CD4-positive, alpha-beta T cell treated with Interleukin-1 beta for 1 hour (primary cell): ENCODE results near the gene EDEM2.
"Not testable (repeated sequence)": the region's sequence is repeated elsewhere in the genome, so short reads cannot be mapped to it uniquely, and the experiment has no call there.

Experiments used
- DNase-seq, 2 donors: peaks; one replicate each; pipeline ENCODE4 v3.0.0-alpha.2; 2020 to 2022

Gene EDEM2

DNA sequence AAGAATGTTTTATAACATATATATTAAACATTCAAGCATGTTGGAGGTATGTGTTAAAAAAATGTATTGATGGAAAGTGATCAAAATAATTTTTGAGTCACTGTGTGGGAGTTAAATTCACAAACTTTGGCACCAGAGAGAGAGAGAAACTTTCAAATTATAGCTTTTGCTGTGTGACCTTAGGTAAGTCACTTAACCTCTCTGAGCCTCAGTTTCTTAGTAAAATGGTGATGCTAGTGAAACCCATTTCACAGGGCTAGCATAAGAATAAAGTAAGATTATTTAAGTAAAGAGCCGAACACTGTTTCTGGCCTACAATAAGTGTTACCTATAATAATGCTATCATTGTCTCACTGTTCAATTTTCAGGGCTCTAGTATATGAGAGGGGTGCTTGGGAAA, 20.7 kb upstream of the EDEM2 start:
- no peak for DNase-seq

DNA sequence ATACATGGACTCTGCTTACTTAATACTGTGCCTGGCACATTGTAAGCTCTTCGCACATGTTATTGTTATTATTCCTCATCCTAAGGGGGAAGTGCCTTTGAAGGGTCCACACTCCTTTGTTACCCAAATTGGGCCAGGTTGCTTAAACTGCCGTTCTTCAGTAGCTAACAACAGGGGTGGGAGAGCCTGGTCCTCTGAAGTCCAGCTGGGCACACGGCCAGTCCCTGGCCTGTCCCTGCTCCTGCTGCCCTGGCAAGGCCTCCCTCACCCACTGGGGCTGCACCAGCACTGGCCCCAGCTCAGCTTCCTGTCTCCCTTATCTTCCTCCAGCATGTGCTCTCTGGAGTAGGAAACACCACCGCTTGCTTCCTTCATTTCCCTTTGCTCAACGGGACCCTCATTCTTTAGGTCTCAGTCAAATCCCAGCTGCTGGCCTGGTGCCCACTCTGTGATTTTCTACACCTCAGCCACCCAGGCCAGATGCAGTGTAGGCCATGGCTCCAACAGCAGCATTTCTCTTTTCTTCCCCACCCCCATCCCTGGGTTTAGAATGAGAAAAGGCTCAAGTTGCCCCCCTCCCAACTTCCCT, 19.2 kb upstream of the EDEM2 start:
- no peak for DNase-seq

DNA sequence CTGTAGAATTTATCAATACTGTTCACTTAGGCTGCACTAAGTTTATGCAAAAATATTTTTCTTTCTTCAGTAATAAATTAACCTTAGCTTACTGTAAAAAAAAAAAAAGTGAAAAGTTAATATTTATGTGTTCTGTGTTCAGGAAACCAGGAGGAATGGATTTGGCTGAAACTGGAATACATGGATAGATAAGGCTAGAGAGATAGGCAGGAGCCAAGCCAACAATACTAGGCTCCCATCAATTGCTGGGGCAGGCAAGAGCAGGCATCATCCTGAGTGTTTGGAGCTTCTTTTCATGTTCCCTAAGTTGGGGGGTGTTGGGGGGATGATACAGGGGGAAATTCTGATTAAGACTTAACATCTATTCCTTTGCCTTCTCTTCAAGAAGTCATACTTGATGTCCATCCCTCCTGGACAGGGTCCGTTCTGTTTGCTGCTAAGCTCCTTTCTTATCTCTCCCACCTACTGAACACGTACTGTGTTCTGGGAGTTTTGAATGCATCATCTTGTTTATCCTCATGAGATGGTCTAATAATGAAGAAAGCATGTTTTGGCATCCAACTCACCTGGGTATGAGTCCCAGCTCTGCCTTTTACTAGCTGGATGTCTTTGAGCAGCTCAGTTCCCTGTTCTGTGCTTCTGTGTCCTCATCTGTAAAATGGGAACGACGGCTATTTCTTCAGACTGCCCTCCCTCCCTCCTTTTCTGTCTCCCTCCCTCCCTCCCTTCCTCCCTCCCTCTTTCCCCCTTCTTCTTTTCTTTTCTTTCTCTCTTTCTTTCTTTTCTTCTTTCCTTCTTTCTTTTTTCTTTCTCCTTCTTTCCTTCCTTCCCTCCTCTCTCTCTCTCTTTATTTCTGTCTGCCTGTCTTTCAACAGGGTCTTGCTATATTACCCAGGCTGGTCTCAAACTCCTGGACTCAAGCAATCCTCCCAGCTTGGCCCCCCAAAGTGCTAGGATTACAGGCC, 18.4 kb upstream of the EDEM2 start:
- no peak for DNase-seq

DNA sequence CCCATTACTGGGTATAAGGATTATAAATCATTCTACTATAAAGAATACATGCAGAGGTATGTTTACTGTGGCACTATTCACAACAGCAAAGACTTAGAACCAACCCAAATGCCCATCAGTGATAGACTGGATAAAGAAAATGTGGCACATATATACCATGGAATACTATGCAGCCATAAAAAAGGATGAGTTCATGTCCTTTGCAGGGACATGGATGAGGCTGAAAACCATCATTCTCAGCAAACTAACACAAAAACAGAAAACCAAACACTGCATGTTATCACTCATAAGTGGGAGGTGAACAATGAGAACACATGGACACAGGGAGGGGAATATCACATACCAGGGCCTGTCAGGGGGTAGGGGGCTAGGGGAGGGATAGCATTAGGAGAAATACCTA, 17.4 kb upstream of the EDEM2 start:
- not testable (repeated sequence) for DNase-seq

DNA sequence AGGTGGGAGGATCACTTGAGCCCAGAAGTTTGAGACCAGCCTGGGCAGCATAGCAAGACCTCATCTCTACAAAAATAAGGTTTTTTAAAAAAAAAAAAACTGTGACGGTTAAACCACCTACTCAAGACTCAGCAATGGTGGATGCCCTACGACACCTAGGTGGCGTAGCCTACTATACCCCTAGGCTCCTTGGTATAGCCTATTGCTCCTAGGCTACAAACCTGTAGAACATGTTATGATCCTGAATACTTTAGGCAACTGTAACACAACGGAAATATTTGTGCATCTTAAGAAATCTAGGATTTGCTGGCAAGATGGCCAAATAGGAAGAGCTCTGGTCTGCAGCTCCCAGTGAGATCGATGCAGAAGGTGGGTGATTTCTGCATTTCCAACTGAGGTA, 13.2 kb upstream of the EDEM2 start:
- DNase-seq = not testable (repeated sequence)

DNA sequence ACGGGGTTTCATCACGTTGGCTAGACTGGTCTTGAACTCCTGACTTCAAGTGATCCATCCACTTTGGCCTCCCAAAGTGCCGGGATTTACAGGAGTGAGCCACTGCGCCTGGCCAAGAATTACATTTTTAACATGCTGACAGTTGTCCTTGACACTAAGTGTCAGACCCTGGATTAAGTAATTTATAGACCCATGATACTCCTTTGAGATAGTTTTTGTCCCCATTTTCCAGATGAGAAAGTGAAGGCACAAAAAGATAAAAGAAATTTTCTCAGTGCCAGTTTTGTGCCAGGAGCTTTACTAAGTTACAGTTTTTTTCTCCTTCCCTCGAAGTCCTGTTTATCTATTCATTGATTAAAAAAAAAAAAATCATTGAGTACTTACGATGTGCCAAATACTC, 9.8 kb upstream of the EDEM2 start:
- DNase-seq = no peak

DNA sequence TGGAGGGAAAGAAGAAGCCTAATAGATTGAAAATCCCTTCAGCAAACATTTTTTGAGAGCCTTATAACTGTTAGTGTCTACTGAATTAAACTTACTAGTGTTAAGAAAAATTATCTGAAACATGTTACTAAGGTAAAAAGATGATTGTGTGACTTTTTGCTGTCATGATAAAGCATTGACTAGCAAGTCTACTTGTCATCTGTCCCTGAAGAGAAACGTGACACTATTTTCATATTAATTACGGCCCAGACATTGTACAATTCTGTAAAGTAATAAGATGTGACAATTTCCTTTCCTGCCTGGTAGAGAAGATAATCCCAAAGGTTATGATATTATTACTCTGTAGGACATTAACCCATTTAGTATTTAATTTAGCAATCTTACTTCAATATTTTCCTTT, 8.8 kb upstream of the EDEM2 start:
- no peak for DNase-seq

DNA sequence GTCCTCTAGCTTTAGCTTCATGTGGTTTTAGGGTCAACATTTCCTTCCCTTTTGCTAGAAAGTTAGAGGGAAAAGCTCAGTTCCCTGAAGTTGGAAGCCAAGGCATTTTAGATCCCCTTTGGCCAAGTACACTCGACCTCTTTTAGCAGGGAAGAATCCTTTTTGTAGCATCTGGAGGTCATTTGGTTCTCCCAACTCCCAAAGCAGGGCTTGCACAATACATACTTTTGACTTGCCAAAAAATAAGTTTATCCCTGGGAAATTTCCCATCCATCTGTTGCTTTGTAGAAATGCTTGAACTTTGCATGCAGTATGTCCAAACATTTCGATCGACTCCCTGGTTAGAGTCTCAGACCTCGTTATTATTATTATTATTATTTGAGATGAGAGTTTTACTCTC, 4.6 kb upstream of the EDEM2 start:
- no peak for DNase-seq

DNA sequence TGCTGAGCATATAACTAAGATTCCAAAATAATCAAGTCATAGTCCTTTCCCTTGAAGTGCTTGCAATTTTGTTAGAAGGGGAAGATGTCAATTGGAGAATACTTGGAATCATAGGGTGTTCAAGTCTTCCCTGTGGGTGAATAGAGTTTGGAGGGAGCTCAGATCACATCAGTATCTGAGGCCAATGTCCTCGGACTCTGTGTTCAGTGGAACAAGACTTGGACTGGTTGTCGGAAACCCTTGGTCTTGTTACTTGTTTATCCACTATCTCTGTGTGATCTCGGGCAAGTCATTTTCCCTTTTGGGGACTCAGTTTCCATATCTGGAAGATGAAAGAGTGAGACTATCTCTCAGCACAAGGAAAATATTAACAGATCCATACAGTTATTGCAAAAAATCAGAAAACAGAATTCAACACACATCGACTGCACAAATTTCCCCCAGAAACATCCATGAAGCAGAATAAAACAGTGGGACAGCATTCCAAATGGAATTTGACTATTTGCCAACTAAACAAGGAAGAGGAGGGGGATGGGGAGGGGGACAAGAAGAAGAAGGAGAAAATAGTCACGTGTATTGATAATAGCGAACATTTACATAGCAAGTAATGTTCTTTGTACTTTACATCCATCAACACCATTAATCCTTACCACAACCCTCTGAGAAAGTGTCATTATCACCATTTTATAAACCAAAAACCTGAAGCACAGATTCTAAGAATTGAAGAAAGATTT, 3.9 kb upstream of the EDEM2 start:
- no peak for DNase-seq

DNA sequence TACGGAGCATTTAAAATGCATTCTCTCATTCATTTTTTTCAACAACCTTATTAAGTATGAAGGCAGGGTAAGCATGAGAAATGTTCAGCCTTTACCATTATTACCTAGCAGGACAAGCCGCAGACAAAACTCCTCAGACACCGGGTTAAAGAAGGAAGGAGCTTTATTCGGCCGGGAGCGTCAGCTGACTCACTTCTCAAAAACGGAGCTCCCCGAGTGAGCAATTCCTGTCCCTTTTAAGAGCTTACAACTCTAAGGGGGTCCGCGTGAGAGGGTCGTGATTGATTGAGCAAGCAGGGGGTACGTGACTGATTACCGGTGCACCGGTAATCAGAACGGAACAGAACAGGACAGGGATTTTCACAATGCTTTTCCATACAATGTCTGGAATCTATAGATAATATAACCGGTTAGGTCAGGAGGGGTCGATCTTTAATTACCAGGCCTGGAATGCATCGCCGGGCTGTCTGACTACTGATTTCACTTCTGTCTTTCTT, 487 bp upstream of the EDEM2 start:
- peak in 1 of 2 donors; percentile 20 for DNase-seq

DNA sequence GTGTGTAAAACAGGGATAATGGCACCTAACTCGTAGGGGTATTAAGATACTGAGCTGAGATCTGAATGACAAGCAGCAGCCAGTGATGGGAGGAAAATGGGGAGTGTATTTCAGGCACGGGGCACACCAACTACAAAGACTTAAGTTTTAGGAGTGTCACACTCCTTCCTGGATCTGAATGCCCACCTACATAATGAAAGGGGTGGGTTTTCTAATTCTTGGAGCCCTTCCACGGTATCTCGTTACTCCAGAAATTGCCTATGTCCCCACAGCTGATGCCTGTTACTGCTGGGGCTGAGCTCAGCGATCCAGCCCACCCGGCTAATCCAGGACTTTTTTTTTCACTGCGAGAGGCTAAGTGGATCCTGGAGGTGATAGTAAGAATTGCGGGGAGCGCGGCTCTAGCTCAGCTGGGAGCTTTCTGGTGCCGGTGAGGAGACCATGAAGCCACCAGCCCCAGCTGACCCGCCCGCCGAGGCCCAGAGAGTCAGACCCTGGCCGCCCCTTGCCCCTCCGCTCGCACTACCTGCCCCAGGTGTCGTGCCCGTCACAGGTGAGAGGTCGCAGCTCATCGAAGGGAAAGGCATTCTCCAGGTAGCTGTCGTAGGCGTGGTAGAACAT, 727 bp downstream of the EDEM2 start:
- DNase-seq = no peak

DNA sequence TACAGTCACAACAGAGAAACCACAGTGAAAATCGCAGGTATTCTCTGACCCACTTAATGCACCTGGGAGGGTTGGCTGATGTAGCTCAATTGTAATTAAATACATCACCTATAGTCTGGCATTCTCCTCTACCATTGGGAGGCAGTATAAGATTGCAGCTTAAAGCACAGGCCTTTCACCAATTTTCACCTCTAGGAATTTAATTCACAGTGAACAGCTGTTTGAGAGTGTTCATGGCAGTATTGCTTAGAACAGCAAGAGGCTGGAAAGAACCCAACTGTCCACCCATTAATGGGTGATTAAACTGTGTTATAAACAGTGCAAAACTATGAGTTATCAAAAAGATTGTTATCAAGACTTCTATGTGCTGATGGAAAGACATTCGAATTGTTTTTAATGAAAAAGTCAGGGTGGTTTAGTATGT, 2.0 kb downstream of the EDEM2 start:
- DNase-seq = peak; percentile 19 to 68

DNA sequence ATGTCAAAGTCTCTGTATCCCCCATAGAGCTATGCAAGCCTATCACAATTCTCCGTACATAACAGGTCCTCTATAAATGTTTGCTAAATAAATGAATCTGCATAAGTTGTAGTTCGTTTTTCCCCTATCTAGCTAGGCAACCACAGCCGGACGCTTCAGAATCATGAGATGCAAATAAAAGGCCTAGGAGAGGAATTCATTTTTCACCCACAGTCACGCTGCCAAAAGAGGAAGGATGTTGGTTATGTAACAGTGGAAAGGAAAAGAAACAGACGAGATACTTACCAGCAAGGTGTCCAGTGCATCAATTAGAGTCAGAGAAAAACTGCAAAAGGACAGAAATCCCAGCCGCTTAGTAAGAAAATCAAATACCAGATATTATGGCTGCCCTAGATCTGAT, 2.4 kb downstream of the EDEM2 start:
- peak; percentile 21 to 53 for DNase-seq

DNA sequence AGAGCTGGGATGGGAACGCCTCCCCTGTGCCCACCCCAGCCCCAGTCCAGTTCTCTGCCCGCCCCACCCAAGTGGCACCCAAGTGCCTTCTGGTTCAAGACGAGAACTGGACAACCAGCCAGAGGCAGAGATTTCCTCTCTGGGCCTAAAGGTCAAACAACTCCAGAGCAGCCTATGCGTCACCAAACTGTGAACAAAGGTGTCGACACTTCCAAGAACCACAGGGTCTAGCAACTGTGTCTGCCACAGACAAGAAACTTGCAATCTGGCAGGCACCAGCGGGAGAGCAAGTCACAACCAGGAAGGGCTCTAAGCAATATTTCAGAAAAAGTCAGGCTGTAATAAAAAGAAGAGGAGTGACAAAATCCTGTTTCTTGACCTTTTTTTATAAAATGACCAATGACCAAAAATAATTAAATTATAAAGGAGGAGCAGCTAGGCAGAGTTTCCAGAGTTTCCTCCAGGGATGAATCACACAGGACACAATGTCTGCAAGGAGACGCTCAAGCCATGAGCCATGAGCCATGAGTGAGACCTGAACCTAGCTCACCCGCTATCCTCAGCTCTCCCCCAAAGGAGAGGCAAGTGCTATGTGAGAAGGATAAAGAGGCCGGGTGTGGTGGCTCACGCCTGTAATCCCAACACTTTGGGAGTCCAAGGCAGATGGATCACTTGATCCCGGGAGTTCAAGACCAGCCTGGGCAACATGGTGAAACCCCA, 11.1 kb downstream of the EDEM2 start:
- no peak for DNase-seq

DNA sequence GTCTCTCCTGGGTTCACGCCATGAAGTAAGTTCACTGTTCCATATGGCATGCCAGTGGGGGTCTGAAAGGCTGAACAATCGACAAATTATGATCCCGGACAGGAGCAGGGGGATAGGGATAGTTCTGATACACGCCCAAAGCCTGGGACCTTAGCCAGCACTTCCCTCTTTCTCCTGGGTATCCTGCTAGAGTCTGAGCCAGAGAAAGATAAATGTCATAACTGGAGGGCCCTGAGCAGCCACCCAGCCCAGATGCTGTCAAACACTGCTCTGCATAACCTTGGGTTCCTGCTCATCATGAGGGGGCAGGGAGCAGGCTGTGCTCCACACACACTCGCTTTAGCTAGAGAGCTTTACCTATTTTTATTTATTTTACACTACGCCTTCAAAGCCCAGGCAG, 12.3 kb downstream of the EDEM2 start:
- no peak for DNase-seq

DNA sequence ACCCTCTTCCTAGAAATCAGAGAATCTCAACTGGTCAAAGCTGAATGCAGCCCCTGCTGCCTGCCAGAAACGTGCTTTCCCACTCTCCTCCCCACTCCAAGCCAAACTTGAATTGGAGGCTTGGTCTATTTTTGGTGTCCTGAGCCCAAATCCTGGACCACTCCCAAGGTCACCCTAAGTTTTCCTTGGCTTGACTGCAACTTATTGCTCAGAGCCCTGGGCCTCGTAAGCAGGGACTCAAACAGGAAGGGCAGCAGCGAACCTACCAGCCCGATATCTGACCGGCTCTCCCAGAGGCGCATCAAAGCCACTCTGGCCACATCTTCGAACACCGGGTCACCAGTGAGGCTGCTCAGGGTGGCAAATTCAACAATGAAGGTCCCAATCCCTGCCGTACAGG, 12.7 kb downstream of the EDEM2 start:
- DNase-seq = no peak

DNA sequence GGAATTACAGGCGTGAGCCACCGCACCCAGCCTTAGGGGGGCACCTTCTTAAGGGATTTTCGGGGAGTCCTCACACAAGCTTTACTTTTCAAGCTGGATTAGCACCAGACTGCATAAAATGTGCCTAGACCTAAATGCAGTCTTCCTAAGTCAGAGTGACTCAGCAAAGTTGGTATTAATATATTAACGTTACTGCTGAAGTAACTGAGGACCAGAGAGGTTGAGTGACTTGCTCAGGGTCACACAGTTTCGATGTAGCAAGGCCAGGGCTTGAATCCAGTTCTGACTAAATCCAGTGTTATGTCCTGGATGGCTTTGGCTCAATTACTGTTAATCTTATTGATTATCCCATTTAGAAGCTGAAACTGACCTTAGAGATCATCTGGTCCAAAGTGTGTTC, 13.4 kb downstream of the EDEM2 start:
- DNase-seq = no peak

DNA sequence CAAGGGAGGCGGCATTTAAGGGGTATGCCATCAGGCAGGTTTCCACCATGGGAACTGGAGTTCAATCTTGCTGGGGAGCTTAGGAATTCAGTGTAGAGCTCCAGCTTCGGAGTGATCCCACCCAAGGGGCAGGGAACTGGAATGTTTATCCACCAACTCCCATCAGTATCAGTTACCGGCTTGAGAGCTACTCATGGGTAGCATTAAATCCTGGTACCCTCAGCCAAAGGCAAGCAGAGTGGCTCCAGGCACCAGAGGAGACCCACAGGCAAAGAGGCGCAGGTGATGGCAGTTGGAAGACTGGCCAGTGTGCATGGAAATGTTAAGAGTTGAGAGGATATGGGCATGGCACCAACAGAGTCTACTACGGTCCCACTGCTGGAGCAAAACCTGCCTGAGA, 14.1 kb downstream of the EDEM2 start:
- no peak for DNase-seq

DNA sequence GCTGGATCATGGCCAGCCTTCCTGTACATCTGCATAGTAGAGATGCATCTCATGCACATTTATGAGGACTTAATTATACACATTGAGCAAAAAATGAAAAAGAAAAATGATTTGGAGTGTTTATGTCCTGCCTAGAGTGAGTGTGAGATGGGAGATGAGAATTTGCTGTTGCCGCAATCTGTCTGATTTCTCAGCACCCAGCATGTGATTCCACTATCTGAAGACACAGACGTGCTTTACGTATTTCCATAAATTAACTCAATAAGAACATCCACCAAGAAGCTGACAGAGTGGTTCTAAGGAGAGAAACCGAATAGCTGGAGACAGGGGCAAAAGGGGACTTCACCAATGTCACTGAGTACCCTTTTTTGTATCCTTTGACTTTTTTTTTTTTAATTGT, 15.2 kb downstream of the EDEM2 start:
- DNase-seq = no peak

DNA sequence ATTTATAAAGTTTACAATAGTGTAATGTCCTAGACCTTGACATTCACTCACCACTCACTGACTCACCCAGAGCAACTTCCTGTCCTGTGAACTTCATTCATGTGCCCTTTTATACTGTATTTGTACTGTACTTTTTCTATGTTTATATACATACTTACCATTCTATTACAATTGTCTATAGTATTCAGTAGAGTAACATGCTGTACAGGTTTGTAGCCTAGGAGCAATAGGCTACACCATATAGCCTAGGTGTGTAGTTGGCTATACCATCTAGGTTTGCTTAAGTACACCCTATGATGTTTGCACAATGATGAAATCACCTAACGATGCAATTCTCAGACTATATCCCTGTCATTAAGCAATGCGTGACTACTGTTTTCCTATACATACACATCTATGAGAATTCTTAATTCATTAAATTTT, 17.5 kb downstream of the EDEM2 start:
- DNase-seq = no peak

DNA sequence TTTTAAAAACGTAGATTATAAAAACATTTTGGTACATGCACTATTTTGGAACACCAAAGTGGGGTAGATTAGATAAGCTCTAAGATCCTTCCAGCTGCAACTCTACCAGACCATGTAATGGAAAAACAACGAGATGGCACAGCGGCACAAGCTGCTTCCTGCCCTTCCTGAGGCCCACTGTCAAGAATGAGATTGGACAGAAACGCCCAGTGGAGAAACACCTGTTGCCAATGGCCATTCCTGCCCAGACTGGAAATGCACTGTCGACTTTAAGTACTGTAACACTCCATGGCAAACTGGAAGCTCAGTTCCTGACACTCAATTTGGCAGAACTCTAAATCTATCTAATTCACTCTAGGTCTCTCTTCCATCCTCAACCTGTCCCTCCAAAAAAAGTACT, 21.4 kb downstream of the EDEM2 start:
- DNase-seq = no peak

DNA sequence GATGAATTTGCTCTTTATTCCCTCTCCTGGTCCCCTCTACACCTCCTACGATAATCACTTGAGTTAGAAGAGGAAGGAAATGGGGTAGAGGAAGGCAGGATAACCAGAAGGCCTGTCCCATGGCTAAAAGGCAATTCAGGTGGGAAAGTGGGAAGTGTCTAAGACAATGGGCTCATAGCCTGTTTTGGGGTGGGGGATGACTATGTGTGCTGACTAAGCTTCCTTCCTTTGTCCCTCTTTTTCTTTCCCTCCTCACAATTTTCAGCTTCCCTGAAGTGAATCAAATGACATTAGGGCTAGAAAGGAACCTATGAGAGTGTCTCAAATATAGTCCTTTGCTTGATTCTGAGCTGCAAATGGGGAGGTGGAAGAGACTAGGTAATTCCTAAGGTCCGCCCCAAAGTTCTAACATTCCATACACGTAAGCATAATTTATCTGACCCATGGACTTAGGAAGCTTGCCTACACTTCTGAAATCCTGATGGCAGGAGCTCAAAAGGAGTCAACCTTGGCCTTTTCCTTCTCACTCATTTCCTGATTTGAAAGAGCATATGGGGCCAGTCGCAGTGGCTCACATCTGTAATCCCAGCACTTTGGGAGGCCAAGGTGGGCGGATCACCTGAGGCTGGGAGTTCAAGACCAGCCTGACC, 24.3 kb downstream of the EDEM2 start:
- no peak for DNase-seq
